Islet of Langerhans (tissue), 1 donor: ENCODE data around the gene CAPN1.
"Not testable (repeated sequence)": the region's sequence is repeated elsewhere in the genome, so short reads cannot be mapped to it uniquely, and the experiment has no call there.

Experiments
- FAIRE-seq: peaks from one replicate; lab custom pipeline; 2011; peaks lifted over from hg19 to GRCh38; lab: Jason Lieb, UNC

The CAPN1 gene

GRCh38 chr11:65160643-65161042 is 21.1 kb upstream of the CAPN1 start:
- FAIRE-seq = no peak

- no peak for FAIRE-seq
Measured at GRCh38 chr11:65163684-65164083, 18.0 kb upstream of the CAPN1 start.

GRCh38 chr11:65165410-65166317 is 16.1 kb upstream of the CAPN1 start:
- no peak for FAIRE-seq

- FAIRE-seq = no peak
Measured at GRCh38 chr11:65166893-65167292, 14.8 kb upstream of the CAPN1 start.

- no peak for FAIRE-seq
Measured at GRCh38 chr11:65167656-65168055, 14.1 kb upstream of the CAPN1 start.

GRCh38 chr11:65169164-65169641 is 12.5 kb upstream of the CAPN1 start:
- FAIRE-seq = no peak

- FAIRE-seq = no peak
Measured at GRCh38 chr11:65170058-65170534, 11.6 kb upstream of the CAPN1 start, which contains the start of gene SPDYC. Gene SPDYC, plus strand, starts transcription at chr11:65170233. Its CDS starts 1,125 bp downstream, at chr11:65171358.

GRCh38 chr11:65172600-65172999 is 9.1 kb upstream of the CAPN1 start:
- no peak for FAIRE-seq

GRCh38 chr11:65174571-65175010 is 7.1 kb upstream of the CAPN1 start:
- FAIRE-seq = not testable (repeated sequence)

GRCh38 chr11:65180877-65181568 is 705 bp upstream of the CAPN1 start:
- FAIRE-seq = no peak

GRCh38 chr11:65182258-65183170 is 786 bp downstream of the CAPN1 start:
- no peak for FAIRE-seq

- FAIRE-seq = no peak
Measured at GRCh38 chr11:65183201-65183891, 1.6 kb downstream of the CAPN1 start.

GRCh38 chr11:65184146-65184545 is 2.4 kb downstream of the CAPN1 start:
- FAIRE-seq = no peak

GRCh38 chr11:65185171-65185570 is 3.4 kb downstream of the CAPN1 start:
- no peak for FAIRE-seq

- no peak for FAIRE-seq
Measured at GRCh38 chr11:65185869-65186341, 4.2 kb downstream of the CAPN1 start.

GRCh38 chr11:65186701-65187100 is 5.0 kb downstream of the CAPN1 start:
- no peak for FAIRE-seq

GRCh38 chr11:65187146-65187675 is 5.5 kb downstream of the CAPN1 start:
- FAIRE-seq = no peak

GRCh38 chr11:65187971-65188461 is 6.3 kb downstream of the CAPN1 start:
- FAIRE-seq = no peak

GRCh38 chr11:65188486-65188885 is 6.8 kb downstream of the CAPN1 start:
- FAIRE-seq = no peak

GRCh38 chr11:65189191-65189590 is 7.5 kb downstream of the CAPN1 start:
- FAIRE-seq = no peak

- no peak for FAIRE-seq
Measured at GRCh38 chr11:65194564-65194963, 12.8 kb downstream of the CAPN1 start.
